HG02798 (cell line): Measurements from ENCODE around the gene CNTN5.
"Not testable (repeated sequence)": the region's sequence is repeated elsewhere in the genome, so short reads cannot be mapped to it uniquely, and the experiment has no call there.

Experiments
- ATAC-seq: cut with Tn5 transposase; IDR thresholded peaks from one replicate; pipeline ENCODE4 v1.9.1; 2021; ENCODE audit warnings: mild to moderate bottlenecking; ENCODE audit not compliant: unreplicated experiment, poor library complexity

Gene CNTN5

GRCh38 chr11:99693941-99694492, 673.3 kb downstream of the CNTN5 start:
- no peak for ATAC-seq

GRCh38 chr11:99695106-99695505, 674.4 kb downstream of the CNTN5 start:
- no peak for ATAC-seq

- ATAC-seq, result no peak
Measured at GRCh38 chr11:99706848-99707247, 686.1 kb downstream of the CNTN5 start.

GRCh38 chr11:99708928-99709672, 688.4 kb downstream of the CNTN5 start:
- ATAC-seq, result no peak

GRCh38 chr11:99716302-99716701, 695.6 kb downstream of the CNTN5 start:
- no peak for ATAC-seq

- no peak for ATAC-seq
Measured at GRCh38 chr11:99718291-99718690, 697.5 kb downstream of the CNTN5 start.

GRCh38 chr11:99739464-99740089, 718.8 kb downstream of the CNTN5 start:
- no peak for ATAC-seq

GRCh38 chr11:99742501-99742900, 721.8 kb downstream of the CNTN5 start:
- no peak for ATAC-seq

GRCh38 chr11:99759787-99760186, 739.0 kb downstream of the CNTN5 start:
- no peak for ATAC-seq

- ATAC-seq, result no peak
Measured at GRCh38 chr11:99766811-99767210, 746.1 kb downstream of the CNTN5 start.

- no peak for ATAC-seq
Measured at GRCh38 chr11:99773646-99774045, 752.9 kb downstream of the CNTN5 start.

- no peak for ATAC-seq
Measured at GRCh38 chr11:99781074-99781473, 760.3 kb downstream of the CNTN5 start.

- no peak for ATAC-seq
Measured at GRCh38 chr11:99791354-99791753, 770.6 kb downstream of the CNTN5 start.

- ATAC-seq, result no peak
Measured at GRCh38 chr11:99795999-99796398, 775.2 kb downstream of the CNTN5 start.

- ATAC-seq, result no peak
Measured at GRCh38 chr11:99803501-99803900, 782.8 kb downstream of the CNTN5 start.

- ATAC-seq, result no peak
Measured at GRCh38 chr11:99812516-99812915, 791.8 kb downstream of the CNTN5 start.

GRCh38 chr11:99814021-99814420, 793.3 kb downstream of the CNTN5 start:
- ATAC-seq, result no peak

- no peak for ATAC-seq
Measured at GRCh38 chr11:99814738-99815137, 794.0 kb downstream of the CNTN5 start.

GRCh38 chr11:99818991-99819390, 798.2 kb downstream of the CNTN5 start:
- no peak for ATAC-seq

- no peak for ATAC-seq
Measured at GRCh38 chr11:99822846-99823565, 802.3 kb downstream of the CNTN5 start.

GRCh38 chr11:99836739-99837138, 816.0 kb downstream of the CNTN5 start:
- ATAC-seq, result not testable (repeated sequence)
